Anterior cingulate cortex (tissue), 58 donors: ENCODE measurements around the gene RAET1L.
"Not testable (repeated sequence)": the region's sequence is repeated elsewhere in the genome, so short reads cannot be mapped to it uniquely, and the experiment has no call there.

Source experiments
- DNase-seq, 58 donors: peaks; one replicate each; lab custom pipeline; 2025; lab: John Stamatoyannopoulos, UW

The RAET1L gene

DNA sequence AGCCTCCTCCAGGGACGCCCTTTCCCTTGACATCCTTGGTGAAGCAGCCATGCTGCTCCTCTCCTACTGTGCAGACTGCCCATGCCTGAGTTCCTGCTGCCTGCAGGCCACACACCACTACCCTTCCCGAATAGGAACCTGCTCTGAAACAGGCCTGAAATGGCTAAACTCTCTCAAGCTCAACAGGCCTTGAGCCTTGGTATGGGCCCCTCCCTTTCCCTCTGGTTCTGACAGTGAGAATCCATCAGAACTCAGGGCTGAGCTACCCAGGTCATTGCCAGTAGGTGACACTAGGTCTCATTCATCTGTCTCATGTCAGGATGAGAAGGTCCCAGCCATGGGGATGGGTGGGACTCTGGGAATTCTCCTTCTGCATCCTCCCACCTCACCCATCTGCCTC is 25.7 kb downstream of the RAET1L start:
- DNase-seq, result no peak

DNA sequence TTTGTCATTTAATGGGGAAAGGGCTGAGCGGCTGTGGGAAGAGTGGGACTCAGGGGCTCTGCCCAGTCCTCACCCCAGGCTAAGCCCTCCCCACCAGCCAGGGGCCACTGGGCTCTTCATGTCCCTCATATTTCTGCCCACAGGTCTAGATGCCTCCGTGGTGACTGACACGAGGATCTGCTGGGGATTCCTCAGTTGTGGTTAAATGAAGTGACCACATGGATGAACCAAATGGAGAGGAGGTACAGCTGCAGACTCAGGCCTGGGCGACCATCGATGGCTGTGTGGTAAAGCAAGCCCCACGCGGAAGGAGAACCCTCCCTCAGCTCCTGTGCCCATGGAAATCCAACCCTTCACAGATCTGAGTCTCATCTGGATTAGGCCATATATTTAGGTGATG is 29.4 kb downstream of the RAET1L start:
- DNase-seq, result no peak

GRCh38 chr6:149995235-149995750 is 30.0 kb downstream of the RAET1L start:
- no peak for DNase-seq

- no peak for DNase-seq
These were observed 33.5 kb downstream of the RAET1L start for GRCh38 chr6:149991838-149992237.

- DNase-seq, result not testable (repeated sequence)
These were observed 33.9 kb downstream of the RAET1L start for GRCh38 chr6:149991472-149991795.

DNA sequence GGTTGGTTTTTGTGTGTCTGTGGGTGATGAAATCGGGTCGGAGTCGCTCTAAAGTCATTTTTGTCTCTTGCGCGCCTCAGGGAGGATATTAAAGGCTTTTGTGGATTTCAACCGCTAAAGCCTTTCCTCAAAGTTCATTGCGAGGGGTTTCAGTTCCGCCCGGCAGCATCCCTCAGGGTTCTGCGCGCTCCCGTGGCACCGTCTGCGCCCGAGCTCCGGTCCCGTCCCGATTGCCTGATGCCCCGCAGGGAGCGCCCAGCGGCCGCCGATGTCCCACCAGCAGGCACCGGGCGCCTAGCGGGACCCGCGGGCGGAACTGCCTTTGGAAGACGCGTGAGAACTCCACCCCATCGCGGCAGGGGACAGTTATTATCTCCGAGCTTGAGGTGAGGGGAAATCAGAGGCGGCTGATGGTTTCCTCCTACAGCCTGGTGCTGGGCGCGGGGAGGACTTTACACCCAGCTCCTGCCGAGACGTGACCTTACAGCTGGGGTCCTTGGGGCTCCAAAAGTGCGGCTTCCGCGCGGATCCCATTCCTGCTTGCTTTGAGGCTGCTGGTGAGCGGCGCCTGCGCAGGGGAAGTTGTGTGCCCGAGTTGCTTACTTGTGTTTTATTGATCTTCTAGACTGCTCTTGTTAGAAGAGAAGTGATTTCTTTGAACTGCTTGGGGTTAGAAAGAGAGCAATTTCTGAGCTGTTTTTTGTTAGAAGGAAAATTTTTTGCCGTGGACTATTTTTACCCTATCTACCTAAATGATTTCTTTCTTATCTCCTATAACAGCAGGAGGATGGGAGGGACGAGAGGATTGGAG is 34.5 kb downstream of the RAET1L start:
- DNase-seq, result no peak

- DNase-seq, result no peak
These were observed 35.1 kb downstream of the RAET1L start for GRCh38 chr6:149990212-149990660.

DNA sequence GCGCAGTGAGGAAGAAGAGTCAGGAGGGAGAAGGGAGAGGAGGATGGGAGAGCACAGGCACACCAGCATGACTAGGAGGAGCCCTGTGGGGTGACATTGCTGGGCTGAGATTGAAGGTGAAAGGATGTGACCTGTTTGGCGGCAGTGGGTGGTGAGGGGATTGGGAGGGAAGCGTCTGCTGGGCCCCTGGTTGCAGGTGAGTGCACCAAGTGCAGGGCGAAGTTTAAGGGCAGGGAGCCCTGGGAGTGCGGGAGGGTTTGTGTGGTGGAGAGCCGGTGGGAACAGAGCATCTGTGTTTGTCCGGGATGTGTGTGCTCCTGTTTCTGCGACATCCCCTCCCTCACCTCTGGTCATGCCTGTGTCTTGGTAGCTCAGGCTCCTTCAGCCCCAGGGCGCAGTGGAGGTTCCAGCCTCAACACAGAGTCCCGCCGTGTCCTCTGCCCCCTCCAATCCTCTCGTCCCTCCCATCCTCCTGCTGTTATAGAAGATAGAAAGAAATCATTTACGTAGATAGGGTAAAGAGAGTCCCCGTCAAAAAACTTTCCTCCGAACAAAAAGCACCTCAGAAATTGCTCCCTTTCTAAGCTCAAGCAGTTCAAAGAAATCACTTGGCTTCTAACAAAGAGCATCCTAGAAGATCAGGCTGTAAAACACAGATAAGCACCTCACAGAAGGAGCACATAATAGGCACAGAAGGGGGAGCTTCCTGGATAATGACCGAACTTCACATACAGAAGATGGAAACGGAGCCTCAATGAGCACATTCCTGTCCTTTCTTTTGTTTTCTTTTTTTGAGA is 36.6 kb downstream of the RAET1L start:
- no peak for DNase-seq

- DNase-seq, result no peak
These were observed 37.7 kb downstream of the RAET1L start for GRCh38 chr6:149987602-149988107.

DNA sequence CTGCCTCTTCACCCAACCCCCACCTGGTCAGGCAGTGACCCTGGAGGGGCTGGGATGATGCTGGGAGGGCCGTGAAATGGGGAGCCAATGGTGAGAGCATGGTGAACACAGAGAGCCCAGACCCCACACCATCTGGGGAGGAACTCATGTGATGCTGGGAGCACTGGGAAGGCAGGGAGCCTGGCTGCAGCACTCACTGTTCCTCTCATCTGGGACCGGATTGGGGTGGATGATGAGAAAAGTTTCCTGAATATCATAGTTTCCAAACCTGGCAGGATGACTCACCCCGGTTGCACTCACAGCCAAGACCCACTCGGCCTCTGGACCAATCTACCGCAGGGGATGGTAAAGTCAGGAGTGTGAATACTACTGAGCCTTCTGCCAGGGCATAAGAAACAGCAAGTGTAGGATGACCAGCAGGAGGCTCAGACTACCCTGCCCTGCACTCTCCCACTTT is 39.8 kb downstream of the RAET1L start:
- no peak for DNase-seq

DNA sequence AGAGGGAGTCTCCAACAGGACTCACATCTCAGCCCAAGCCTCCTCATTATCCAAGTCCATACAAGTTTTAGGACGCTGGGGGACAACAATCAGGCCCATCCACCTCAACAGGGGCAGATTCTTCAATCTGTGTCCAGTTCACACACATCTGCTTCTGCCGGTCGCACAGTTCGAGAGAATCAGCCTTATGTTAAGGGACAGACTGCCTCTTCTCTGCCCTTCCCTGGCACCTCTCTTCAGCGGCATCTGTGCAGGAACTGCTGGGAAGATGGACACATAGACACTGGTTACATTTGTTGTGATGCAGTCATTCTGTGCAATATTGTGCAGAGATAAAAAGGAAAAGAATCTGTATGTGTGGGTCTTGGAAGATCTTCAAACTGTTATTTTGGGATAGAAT is 40.6 kb downstream of the RAET1L start:
- DNase-seq, result no peak

DNA sequence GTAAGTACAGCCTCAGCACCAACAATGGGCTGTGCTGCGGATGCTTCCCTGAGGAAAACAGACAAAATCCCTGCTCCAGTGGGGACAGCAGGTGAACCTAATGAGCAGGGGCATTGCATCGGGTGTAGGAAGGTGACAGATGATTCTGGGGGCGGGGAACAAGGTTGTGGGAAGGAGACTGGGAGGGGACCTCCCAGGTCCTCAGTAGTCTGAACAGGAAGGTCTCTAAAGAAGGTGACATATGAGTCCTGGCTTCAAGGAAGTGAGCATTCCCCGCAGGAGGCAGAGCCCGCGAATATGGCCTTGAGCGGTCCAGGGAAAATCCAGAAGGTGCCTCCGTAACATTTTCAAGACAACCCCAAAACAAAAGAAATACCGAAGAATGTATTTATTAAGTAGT is 42.2 kb downstream of the RAET1L start:
- no peak for DNase-seq

DNA sequence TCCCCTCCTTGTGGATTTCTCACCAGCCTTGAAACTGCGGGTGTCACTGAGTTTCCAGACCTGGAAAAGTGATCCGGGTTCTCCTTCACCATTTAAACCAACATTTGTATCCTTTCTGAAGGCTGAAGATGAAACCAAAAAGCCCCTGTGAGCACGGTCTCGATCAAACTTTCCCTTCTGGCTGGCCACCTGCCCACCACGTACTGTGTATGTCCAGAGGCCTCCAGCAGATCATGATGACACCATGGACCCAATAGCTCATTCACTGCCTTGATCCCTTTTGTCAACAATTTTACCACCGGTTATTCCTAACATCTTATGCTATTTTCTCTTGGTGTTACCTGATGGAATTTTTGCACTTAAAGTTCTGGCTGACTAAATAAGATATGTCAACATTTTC is 46.0 kb downstream of the RAET1L start:
- DNase-seq, result no peak

DNA sequence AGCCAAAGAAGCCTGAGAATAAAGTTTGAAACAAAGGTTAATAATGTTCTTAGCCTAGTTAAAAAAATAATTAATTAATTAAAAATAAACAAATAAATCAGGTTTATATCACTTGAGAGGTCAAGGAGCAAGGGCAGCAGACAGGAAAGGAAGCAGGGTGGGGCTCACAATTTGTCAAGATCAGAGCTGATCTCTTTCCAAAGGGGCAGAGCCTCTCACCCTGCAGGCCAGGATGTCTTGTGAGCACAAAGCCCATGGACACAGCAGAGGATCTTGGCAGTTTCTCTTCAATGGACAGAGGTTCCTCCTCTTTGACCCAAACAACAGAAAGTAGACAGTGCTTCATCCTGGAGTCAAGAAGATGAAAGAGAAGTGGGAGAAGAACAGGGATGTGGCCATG is 46.7 kb downstream of the RAET1L start:
- DNase-seq, result no peak

- no peak for DNase-seq
These were observed 48.1 kb downstream of the RAET1L start for GRCh38 chr6:149977221-149977620.

GRCh38 chr6:149975400-149975799 is 49.9 kb downstream of the RAET1L start:
- DNase-seq, result no peak

DNA sequence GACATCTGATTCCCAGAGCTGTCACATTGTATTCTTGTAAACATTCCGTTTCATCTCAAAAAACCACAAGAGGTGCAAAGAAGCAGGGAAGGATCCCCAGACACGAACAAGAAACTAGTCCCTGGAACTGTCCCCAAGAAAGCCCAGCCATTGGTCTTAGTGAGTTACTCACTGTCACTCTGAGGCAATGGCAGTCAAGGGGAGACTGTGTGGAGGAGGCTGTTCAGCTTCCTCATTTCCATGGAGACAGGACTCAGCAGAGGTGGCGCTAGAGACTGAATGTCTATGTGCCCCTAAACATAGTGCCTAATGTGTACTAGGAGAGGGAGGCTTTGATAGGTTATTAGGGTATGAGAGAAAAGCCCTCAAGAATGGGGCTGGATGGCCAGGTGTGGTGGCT is 50.5 kb downstream of the RAET1L start:
- no peak for DNase-seq

- DNase-seq, result not testable (repeated sequence)
These were observed 50.9 kb downstream of the RAET1L start for GRCh38 chr6:149974394-149974793.

DNA sequence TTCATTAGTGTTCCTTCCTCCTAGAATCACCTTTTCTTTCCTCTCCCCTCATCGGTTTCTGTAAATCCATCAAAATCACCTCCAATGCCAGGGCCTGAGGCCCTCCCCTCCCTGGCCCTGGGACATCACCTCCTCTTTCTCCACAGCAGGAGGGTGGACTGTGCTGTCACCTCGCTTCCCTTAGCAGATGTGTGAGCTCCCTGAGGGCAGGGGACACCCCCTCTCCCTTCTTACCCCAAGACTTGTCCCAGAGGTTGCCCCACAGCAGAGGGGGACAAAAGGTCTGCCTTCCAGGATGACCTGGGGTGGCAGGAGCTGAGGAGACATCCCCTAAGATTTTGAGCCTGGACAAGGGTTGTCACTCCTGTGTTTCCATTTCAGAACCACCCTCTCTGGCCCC is 55.7 kb downstream of the RAET1L start:
- DNase-seq, result no peak

- not testable (repeated sequence) for DNase-seq
These were observed 56.4 kb downstream of the RAET1L start for GRCh38 chr6:149968909-149969308.
